ENCODE results near the gene SPHK2. TPM values are rescaled to one million over a fixed set of nuclear protein-coding genes. Genes with fewer than 3 reads are reported as not detected.
"Not testable (repeated sequence)": the region's sequence is repeated elsewhere in the genome, so short reads cannot be mapped to it uniquely, and the experiment has no call there.

Gene SPHK2
- total RNA-seq, 2 donors from 2014 or later: 36.2 to 48.4 TPM

GRCh38 chr19:48630296-48631063 is 11.2 kb downstream of the SPHK2 start:
- TF ChIP-seq, protein P1, sequence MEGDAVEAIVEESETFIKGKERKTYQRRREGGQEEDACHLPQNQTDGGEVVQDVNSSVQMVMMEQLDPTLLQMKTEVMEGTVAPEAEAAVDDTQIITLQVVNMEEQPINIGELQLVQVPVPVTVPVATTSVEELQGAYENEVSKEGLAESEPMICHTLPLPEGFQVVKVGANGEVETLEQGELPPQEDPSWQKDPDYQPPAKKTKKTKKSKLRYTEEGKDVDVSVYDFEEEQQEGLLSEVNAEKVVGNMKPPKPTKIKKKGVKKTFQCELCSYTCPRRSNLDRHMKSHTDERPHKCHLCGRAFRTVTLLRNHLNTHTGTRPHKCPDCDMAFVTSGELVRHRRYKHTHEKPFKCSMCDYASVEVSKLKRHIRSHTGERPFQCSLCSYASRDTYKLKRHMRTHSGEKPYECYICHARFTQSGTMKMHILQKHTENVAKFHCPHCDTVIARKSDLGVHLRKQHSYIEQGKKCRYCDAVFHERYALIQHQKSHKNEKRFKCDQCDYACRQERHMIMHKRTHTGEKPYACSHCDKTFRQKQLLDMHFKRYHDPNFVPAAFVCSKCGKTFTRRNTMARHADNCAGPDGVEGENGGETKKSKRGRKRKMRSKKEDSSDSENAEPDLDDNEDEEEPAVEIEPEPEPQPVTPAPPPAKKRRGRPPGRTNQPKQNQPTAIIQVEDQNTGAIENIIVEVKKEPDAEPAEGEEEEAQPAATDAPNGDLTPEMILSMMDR (IDR thresholded peaks at IDR 0.05): no peak
- Histone ChIP-seq H3K9me3 (no peaks in the 10 kb centered on the region), H3K9ac (ENCODE audit: low read depth in 2 of 2, low read length in 2 of 2) (peak overlapping the region; percentile 48 to 57), H3K27me3 (no peaks in the 10 kb centered on the region), H3K4me3 (peak overlapping the region; percentile 8), H3K4me1 (peaks cover 47% of the 10 kb centered on the region), H3K27ac (peak overlapping the region; percentile 85), H3K36me3 (no peaks in the 10 kb centered on the region)
- peak; percentile 69 for DNase-seq
- intact Hi-C loops (cut with DNase I): no loop called here

GRCh38 chr19:48631225-48631624 is 11.9 kb downstream of the SPHK2 start:
- Histone ChIP-seq H3K27me3 (no peaks in the 10 kb centered on the region), H3K4me3 (no peak overlapping the region), H3K36me3 (no peaks in the 10 kb centered on the region), H3K27ac (peak overlapping the region; percentile 85), H3K9me3 (no peaks in the 10 kb centered on the region), H3K9ac (ENCODE audit: low read depth in 2 of 2, low read length in 2 of 2) (peak overlapping the region; percentile 48 to 57), H3K4me1 (peaks cover 47% of the 10 kb centered on the region)
- DNase-seq: no peak
- intact Hi-C loops (cut with DNase I): no loop called here
- TF ChIP-seq, protein P1 (IDR thresholded peaks at IDR 0.05): no peak

GRCh38 chr19:48632286-48632685 is 13.0 kb downstream of the SPHK2 start:
- H3K27me3 ChIP-seq; H3K9me3 ChIP-seq; DNase-seq; H3K4me3 ChIP-seq; H3K36me3 ChIP-seq; H3K27ac ChIP-seq; intact Hi-C loops (cut with DNase I): not testable (repeated sequence)
- Histone ChIP-seq H3K4me1 (peaks cover 40% of the 10 kb centered on the region), H3K9ac (ENCODE audit: low read depth in 2 of 2, low read length in 2 of 2) (peak overlapping the region in 1 of 2 donors; percentile 86)

GRCh38 chr19:48632692-48633147 is 13.4 kb downstream of the SPHK2 start:
- TF ChIP-seq, protein P1 (IDR thresholded peaks at IDR 0.05): no peak
- H3K9ac ChIP-seq (ENCODE audit: low read depth in 2 of 2, low read length in 2 of 2): peak overlapping the region in 1 of 2 donors; percentile 86
- H3K4me3 ChIP-seq: no peak overlapping the region
- intact Hi-C loops (cut with DNase I): no loop called here
- H3K27ac ChIP-seq: no peak overlapping the region
- H3K36me3 ChIP-seq: no peaks in the 10 kb centered on the region
- H3K27me3 ChIP-seq: no peaks in the 10 kb centered on the region
- H3K4me1 ChIP-seq: peaks cover 36% of the 10 kb centered on the region
- no peaks in the 10 kb centered on the region for H3K9me3 ChIP-seq
- no peak for DNase-seq

DNA sequence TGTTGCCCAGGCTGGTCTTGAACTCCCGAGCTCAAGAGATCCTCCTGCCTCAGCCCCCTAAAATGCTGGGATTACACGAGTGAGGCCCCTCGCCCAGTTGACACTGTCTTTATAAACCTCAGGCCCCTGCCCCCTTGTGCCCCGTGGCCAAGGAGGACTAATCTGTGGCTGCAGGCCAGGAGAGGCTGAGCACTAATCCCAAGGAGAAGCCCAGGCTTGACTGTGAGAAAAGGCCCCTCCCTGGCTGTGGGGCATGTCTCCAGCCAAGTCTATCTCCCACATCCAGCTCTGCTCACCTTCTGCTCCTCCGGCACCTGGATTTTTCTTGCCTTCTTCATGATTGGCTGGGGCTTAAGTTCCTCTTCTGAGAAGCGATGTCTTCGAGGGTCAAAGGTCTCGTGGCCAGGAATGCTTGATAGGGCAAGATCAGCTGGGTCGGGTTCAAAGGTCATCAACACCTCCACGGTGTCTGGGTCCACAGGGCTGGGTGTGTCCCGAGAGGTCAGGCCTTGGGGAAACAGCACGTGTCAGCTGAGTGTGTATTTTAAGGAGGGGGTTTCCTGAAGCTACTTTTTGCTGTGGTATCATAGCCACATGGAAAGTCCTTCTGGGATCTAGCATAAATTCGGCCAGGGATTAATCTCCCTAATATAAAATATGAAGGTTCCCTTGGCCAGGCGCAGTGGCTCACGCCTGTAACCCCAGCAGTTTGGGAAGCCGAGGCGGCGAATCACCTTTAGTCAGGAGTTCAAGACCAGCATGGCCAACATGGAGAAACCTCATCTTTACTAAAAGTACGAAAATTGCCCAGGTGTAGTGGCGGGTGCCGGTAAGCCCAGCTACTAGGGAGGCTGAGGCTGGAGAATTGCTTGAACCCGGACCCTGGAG is 14.1 kb downstream of the SPHK2 start:
- TF ChIP-seq, protein P1 (IDR thresholded peaks at IDR 0.05): no peak
- H3K4me3 ChIP-seq: no peak overlapping the region
- intact Hi-C loops (cut with DNase I): no loop called here
- no peaks in the 10 kb centered on the region for H3K9me3 ChIP-seq
- no peaks in the 10 kb centered on the region for H3K27me3 ChIP-seq
- H3K9ac ChIP-seq (ENCODE audit: low read depth in 2 of 2, low read length in 2 of 2): peak overlapping the region in 1 of 2 donors; percentile 86
- H3K4me1 ChIP-seq: peaks cover 36% of the 10 kb centered on the region
- no peaks in the 10 kb centered on the region for H3K36me3 ChIP-seq
- DNase-seq: peak; percentile 86
- peak overlapping the region; percentile 93 for H3K27ac ChIP-seq
